Sigmoid colon (tissue), 7 donors: ENCODE data around the gene TPSB2. TPM values are rescaled to one million over a fixed set of nuclear protein-coding genes. Genes with fewer than 3 reads are reported as not detected.
A peak's percentile ranks its signal among the peaks of the same experiment; 100 is the strongest.
"Not testable (repeated sequence)": the region's sequence is repeated elsewhere in the genome, so short reads cannot be mapped to it uniquely, and the experiment has no call there.

Source experiments
- DNase-seq: peaks from one replicate; pipeline ENCODE4 v3.0.0-alpha.2; 2019
- H3K27ac ChIP-seq, 4 donors: fragments of 200-600 bp; sonication (generic); one replicate each; pipeline ENCODE4 v1.5.1; 2016 to 2019; ENCODE audit warnings: mild to moderate bottlenecking in 1 of 4
- H3K27me3 ChIP-seq, 3 donors: fragments of 200-600 bp; sonication (generic); one replicate each; pipeline ENCODE4 v1.5.1; 2019; ENCODE audit warnings: mild to moderate bottlenecking in 1 of 3
- H3K36me3 ChIP-seq, 4 donors: fragments of 200-600 bp; sonication (generic); one replicate each; pipeline ENCODE4 v1.5.1; 2016 to 2019
- H3K4me1 ChIP-seq, 4 donors: fragments of 200-600 bp; sonication (generic); one replicate each; pipeline ENCODE4 v1.5.1; 2017 to 2019
- H3K4me3 ChIP-seq, 4 donors: fragments of 200-600 bp; sonication (generic); one replicate each; pipeline ENCODE4 v1.5.1; 2017 to 2019; ENCODE audit warnings: mild to moderate bottlenecking in 2 of 4, moderate library complexity in 1 of 4
- H3K9me3 ChIP-seq, 4 donors: fragments of 200-600 bp in 3 of 4; sonication (generic) in 3 of 4; one replicate each; pipeline versions ENCODE4 v1.5.1 to v1.6.1; 2013 to 2019
- CTCF ChIP-seq, 4 experiments: fragments of 450-650 bp in 3 of 4; fragments of 200-600 bp in 1 of 4; IDR thresholded peaks; one replicate each; pipeline ENCODE4 v1.5.1; 2016 to 2019; ENCODE audit warnings: antibody characterized with exemption in 4 of 4, mild to moderate bottlenecking in 3 of 4, moderate library complexity in 2 of 4
- EP300 ChIP-seq, 4 donors: sonication (generic); formaldehyde crosslinking; IDR thresholded peaks; one replicate each; pipeline ENCODE4 v1.6.1; 2017; ENCODE audit warnings: antibody characterized with exemption in 4 of 4
- POLR2A ChIP-seq, 2 donors: fragments of 450-650 bp; IDR thresholded peaks; one replicate each; pipeline ENCODE4 v1.6.1; 2016; ENCODE audit warnings: antibody characterized with exemption in 2 of 2, mild to moderate bottlenecking in 2 of 2, moderate library complexity in 2 of 2
- POLR2AphosphoS5 ChIP-seq, 4 donors: sonication (generic); formaldehyde crosslinking; IDR thresholded peaks; one replicate each; pipeline ENCODE4 v1.6.1; 2017; ENCODE audit warnings: antibody characterized with exemption in 4 of 4
- WGBS, 2 donors: extraction: QIAGEN DNeasy Blood & Tissue Kit; methylation state at CpG; one replicate each; pipeline ENCODE4 v1.1.7; 2013; 5-methylcytosine and 5-hydroxymethylcytosine counted together
- intact Hi-C: fragments of 100-400 bp; cut with DNase I; formaldehyde crosslinking; loops from one replicate; pipeline ENCODE4 v1.15.1; 2023
- polyA plus RNA-seq, 3 donors: library from polyadenylated mRNA; stranded (reverse); fragments of 200-250 nt; gene quantifications; one replicate each; pipeline ENCODE4 v1.2.3, GENCODE V29; 2013
- total RNA-seq, 4 donors: library from RNA; depleted of rRNA; stranded (reverse); fragments of >200 nt; gene quantifications; one replicate each; pipeline ENCODE4 v1.1.0, GENCODE V29; 2016
- donor health status: healthy with polysubstance abuse.
- donor health status: Bipolar disorder and iron deficiency.
- donor health status: healthy.

Gene TPSB2
- total and polyA plus RNA-seq, 7 donors: 7.9 to 182 (median 13.3) TPM

- H3K36me3 ChIP-seq: peaks cover 34 to 78% (median 60%) of the 10 kb centered on the region in 4 donors
- no peak for DNase-seq
- intact Hi-C loops: no loop called here
- H3K4me1 ChIP-seq: no peaks in the 10 kb centered on the region
- no peaks in the 10 kb centered on the region for H3K27me3 ChIP-seq
- no peaks in the 10 kb centered on the region for H3K9me3 ChIP-seq
- H3K4me3 ChIP-seq: no peak overlapping the region
- no peak overlapping the region for H3K27ac ChIP-seq
- WGBS, 2 donors: 89 to 93% methylated on average over 25 of the region's 25 CpGs
- TF ChIP-seq POLR2AphosphoS5 (IDR thresholded peaks at IDR 0.05) (no peak), CTCF (IDR thresholded peaks at IDR 0.05) (no peak), POLR2A (IDR thresholded peaks at IDR 0.05) (no peak), EP300 (IDR thresholded peaks at IDR 0.05) (no peak)
These were observed 28.5 kb downstream of the TPSB2 start for GRCh38 chr16:1201444-1201843.

- Histone ChIP-seq H3K9me3 (no peaks in the 10 kb centered on the region), H3K4me3 (no peak overlapping the region), H3K36me3 (peaks cover 25 to 73% (median 53%) of the 10 kb centered on the region in 4 donors), H3K27me3 (no peaks in the 10 kb centered on the region), H3K4me1 (peaks cover 0 to 3% (median 0%) of the 10 kb centered on the region in 4 donors), H3K27ac (peak overlapping the region in 3 of 4 donors; percentile 34 to 50 (median 40))
- WGBS, 2 donors: 94 to 95% methylated on average over 38 of the region's 38 CpGs
- TF ChIP-seq EP300 (IDR thresholded peaks at IDR 0.05): no peak
- TF ChIP-seq POLR2AphosphoS5 (IDR thresholded peaks at IDR 0.05): no peak
- no peak for DNase-seq
- intact Hi-C loops: no loop called here
These were observed 29.9 kb downstream of the TPSB2 start for GRCh38 chr16:1200014-1200627.

GRCh38 chr16:1199347-1200013 is 30.5 kb downstream of the TPSB2 start:
- Histone ChIP-seq H3K4me3 (no peak overlapping the region), H3K4me1 (peaks cover 0 to 10% (median 5%) of the 10 kb centered on the region in 4 donors), H3K36me3 (peaks cover 25 to 69% (median 51%) of the 10 kb centered on the region in 4 donors), H3K9me3 (no peaks in the 10 kb centered on the region), H3K27ac (peak overlapping the region in 3 of 4 donors; percentile 34 to 50 (median 40)), H3K27me3 (no peaks in the 10 kb centered on the region)
- intact Hi-C loops: no loop called here
- WGBS, 2 donors: 79 to 86% methylated on average over 15 of the region's 19 CpGs
- TF ChIP-seq POLR2A (IDR thresholded peaks at IDR 0.05) (no peak), EP300 (IDR thresholded peaks at IDR 0.05) (no peak), POLR2AphosphoS5 (IDR thresholded peaks at IDR 0.05) (no peak), CTCF (IDR thresholded peaks at IDR 0.05) (no peak)
- no peak for DNase-seq

GRCh38 chr16:1198671-1199346 is 31.2 kb downstream of the TPSB2 start:
- H3K4me3 ChIP-seq, intact Hi-C loops, H3K9me3 ChIP-seq, H3K27me3 ChIP-seq, DNase-seq: not testable (repeated sequence)
- Histone ChIP-seq H3K4me1 (peaks cover 0 to 16% (median 11%) of the 10 kb centered on the region in 4 donors), H3K36me3 (peaks cover 20 to 63% (median 44%) of the 10 kb centered on the region in 4 donors), H3K27ac (peak overlapping the region in 2 of 4 donors; percentile 57 to 90)
- WGBS, 2 donors: 89 to 91% methylated on average over 44 of the region's 44 CpGs

GRCh38 chr16:1198194-1198593 is 31.8 kb downstream of the TPSB2 start:
- TF ChIP-seq EP300 (IDR thresholded peaks at IDR 0.05) (no peak), POLR2AphosphoS5 (IDR thresholded peaks at IDR 0.05) (no peak), CTCF (IDR thresholded peaks at IDR 0.05) (no peak), POLR2A (IDR thresholded peaks at IDR 0.05) (no peak)
- intact Hi-C loops: no loop called here
- Histone ChIP-seq H3K4me1 (peaks cover 0 to 23% (median 17%) of the 10 kb centered on the region in 4 donors), H3K9me3 (no peaks in the 10 kb centered on the region), H3K4me3 (no peak overlapping the region), H3K27ac (peak overlapping the region in 3 of 4 donors; percentile 57 to 90 (median 83)), H3K27me3 (no peaks in the 10 kb centered on the region), H3K36me3 (peaks cover 14 to 56% (median 38%) of the 10 kb centered on the region in 4 donors)
- no peak for DNase-seq
- WGBS, 2 donors: 84 to 86% methylated on average over 18 of the region's 18 CpGs
